Hepatocyte (in vitro differentiated cells): Measurements from ENCODE around the gene SYNDIG1L. TPM values are rescaled to one million over a fixed set of nuclear protein-coding genes. Genes with fewer than 3 reads are reported as not detected.

Source experiments
- DNase-seq: peaks from one replicate; pipeline ENCODE4 v3.0.0-alpha.2; 2016; ENCODE audit warnings: low spot score
- H2AFZ ChIP-seq: fragments of 200-600 bp; sonication (generic); 2 replicates; pipeline ENCODE4 v1.6.0; 2016; ENCODE audit warnings: antibody characterized with exemption, mild to moderate bottlenecking
- H3K27ac ChIP-seq: fragments of 200-600 bp; sonication (generic); 2 replicates; pipeline ENCODE4 v1.5.1; 2016; ENCODE audit warnings: mild to moderate bottlenecking
- H3K27me3 ChIP-seq: fragments of 200-600 bp; sonication (generic); 2 replicates; pipeline ENCODE4 v1.6.1; 2016
- H3K36me3 ChIP-seq: fragments of 200-600 bp; sonication (generic); replicated peaks from 2 replicates; pipeline ENCODE4 v1.5.1; 2016; ENCODE audit warnings: low read depth; ENCODE audit not compliant: insufficient read depth
- H3K4me1 ChIP-seq: fragments of 200-600 bp; sonication (generic); 2 replicates; pipeline ENCODE4 v1.5.1; 2016; ENCODE audit warnings: mild to moderate bottlenecking, moderate library complexity; ENCODE audit not compliant: insufficient read depth
- H3K4me2 ChIP-seq: fragments of 200-600 bp; sonication (generic); 2 replicates; pipeline ENCODE4 v1.6.0; 2016
- H3K4me3 ChIP-seq: fragments of 200-600 bp; sonication (generic); 2 replicates; pipeline ENCODE4 v1.5.1; 2016; ENCODE audit warnings: mild to moderate bottlenecking
- H3K79me2 ChIP-seq: fragments of 200-600 bp; sonication (generic); 2 replicates; pipeline ENCODE4 v1.6.0; 2017; ENCODE audit warnings: mild to moderate bottlenecking
- H3K9me2 ChIP-seq: fragments of 200-600 bp; sonication (generic); replicated peaks from 2 replicates; pipeline ENCODE4 v1.6.0; 2017; ENCODE audit warnings: mild to moderate bottlenecking; ENCODE audit not compliant: insufficient read depth
- H3K9me3 ChIP-seq: fragments of 200-600 bp; sonication (generic); 2 replicates; pipeline ENCODE4 v1.5.1; 2016; ENCODE audit warnings: low read depth, mild to moderate bottlenecking
- H4K20me1 ChIP-seq: fragments of 200-600 bp; sonication (generic); 2 replicates; pipeline ENCODE4 v1.6.0; 2016; ENCODE audit warnings: mild to moderate bottlenecking; ENCODE audit not compliant: insufficient read depth, poor library complexity, severe bottlenecking
- CTCF ChIP-seq: fragments of 200-600 bp; sonication (generic); IDR thresholded peaks from 2 replicates; pipeline ENCODE4 v1.5.1; 2016; ENCODE audit warnings: antibody characterized with exemption, mild to moderate bottlenecking; ENCODE audit not compliant: poor library complexity
- EZH2 ChIP-seq: fragments of 200-600 bp; sonication (generic); IDR thresholded peaks from 2 replicates; pipeline ENCODE4 v1.6.1; 2016; ENCODE audit warnings: antibody characterized with exemption, mild to moderate bottlenecking, borderline replicate concordance
- EZH2phosphoT487 ChIP-seq: fragments of 200-600 bp; sonication (generic); IDR thresholded peaks from one replicate; pipeline ENCODE4 v1.6.1; 2018; ENCODE audit warnings: antibody characterized with exemption, mild to moderate bottlenecking, low read depth, moderate library complexity; ENCODE audit not compliant: unreplicated experiment, severe bottlenecking
- WGBS: methylation state at CpG from one replicate; pipeline ENCODE4 v1.1.6; 2016; ENCODE audit warnings: low lambda C conversion rate; ENCODE audit errors: missing lambda C conversion rate; 5-methylcytosine and 5-hydroxymethylcytosine counted together
- polyA plus RNA-seq: library from polyadenylated mRNA; unstranded; fragments of >200 nt; fragmentation: Nextera tagmentation; extraction: Ambion mirVana; gene quantifications from 2 replicates; pipeline ENCODE4 v1.2.1, GENCODE V29; 2016
- total RNA-seq: library from RNA; depleted of rRNA; stranded (reverse); fragments of >200 nt; gene quantifications from 2 replicates; pipeline ENCODE4 v1.2.3, GENCODE V29; 2014

SYNDIG1L gene
- total and polyA plus RNA-seq, 2 experiments from 2014 or later: not detected

DNA sequence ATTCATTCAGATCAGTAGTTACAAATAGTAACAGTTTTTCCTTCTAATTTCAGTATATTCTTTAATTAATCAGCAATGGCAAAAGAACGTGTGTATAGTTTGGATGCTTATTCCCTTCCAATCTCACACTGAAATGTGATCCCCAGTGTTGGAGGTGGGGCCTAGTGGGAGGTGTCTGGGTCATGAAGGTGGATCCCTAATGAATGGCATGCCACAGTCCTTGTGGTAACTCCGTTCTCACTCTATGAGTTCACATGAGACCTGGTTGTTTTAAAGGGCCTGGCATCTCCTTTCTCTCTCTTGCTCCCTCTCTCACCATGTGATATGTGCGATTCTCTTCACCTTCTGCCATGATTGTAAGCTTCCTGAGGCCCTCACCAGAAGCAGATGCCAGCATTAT, 18.9 kb upstream of the SYNDIG1L start:
- Histone ChIP-seq H3K9me3 (no peaks in the 10 kb centered on the region), H3K27me3 (peaks cover 7% of the 10 kb centered on the region), H3K4me2 (no peak overlapping the region), H3K4me3 (no peak overlapping the region), H3K36me3 (no peaks in the 10 kb centered on the region), H3K79me2 (no peaks in the 10 kb centered on the region), H3K9me2 (no peaks in the 10 kb centered on the region), H3K4me1 (no peaks in the 10 kb centered on the region), H3K27ac (no peak overlapping the region), H2AFZ (no peak overlapping the region), H4K20me1 (no peaks in the 10 kb centered on the region)
- DNase-seq: no peak
- no peak for TF ChIP-seq CTCF
- no peak for TF ChIP-seq EZH2
- TF ChIP-seq EZH2phosphoT487: no peak
- 28% methylated on average over 3 of the region's 3 CpGs for whole genome bisulfite sequencing

- DNase-seq: no peak
- H3K36me3 ChIP-seq: no peaks in the 10 kb centered on the region
- TF ChIP-seq EZH2 (no peak), CTCF (no peak), EZH2phosphoT487 (no peak)
- H3K79me2 ChIP-seq: no peaks in the 10 kb centered on the region
- no peak overlapping the region for H3K27ac ChIP-seq
- no peaks in the 10 kb centered on the region for H4K20me1 ChIP-seq
- no peak overlapping the region for H2AFZ ChIP-seq
- H3K4me1 ChIP-seq: no peaks in the 10 kb centered on the region
- no peaks in the 10 kb centered on the region for H3K9me3 ChIP-seq
- H3K4me3 ChIP-seq: no peak overlapping the region
- no peak overlapping the region for H3K4me2 ChIP-seq
- no peaks in the 10 kb centered on the region for H3K9me2 ChIP-seq
- no peaks in the 10 kb centered on the region for H3K27me3 ChIP-seq
Measured at GRCh38 chr14:74442757-74443156, 16.7 kb upstream of the SYNDIG1L start.

GRCh38 chr14:74441113-74441512, 15.1 kb upstream of the SYNDIG1L start:
- WGBS: 66% methylated on average over 3 of the region's 3 CpGs
- H3K36me3 ChIP-seq: no peaks in the 10 kb centered on the region
- H4K20me1 ChIP-seq: no peaks in the 10 kb centered on the region
- H3K4me1 ChIP-seq: no peaks in the 10 kb centered on the region
- H3K27me3 ChIP-seq: no peaks in the 10 kb centered on the region
- no peaks in the 10 kb centered on the region for H3K9me3 ChIP-seq
- no peak overlapping the region for H2AFZ ChIP-seq
- H3K4me2 ChIP-seq: no peak overlapping the region
- no peak for DNase-seq
- H3K79me2 ChIP-seq: no peaks in the 10 kb centered on the region
- no peak overlapping the region for H3K27ac ChIP-seq
- no peaks in the 10 kb centered on the region for H3K9me2 ChIP-seq
- no peak overlapping the region for H3K4me3 ChIP-seq
- no peak for TF ChIP-seq EZH2phosphoT487
- no peak for TF ChIP-seq EZH2
- TF ChIP-seq CTCF: no peak

GRCh38 chr14:74438351-74438915, 12.4 kb upstream of the SYNDIG1L start:
- Histone ChIP-seq H3K4me3 (no peak overlapping the region), H3K79me2 (no peaks in the 10 kb centered on the region), H3K4me1 (no peaks in the 10 kb centered on the region), H3K27me3 (peaks cover 16% of the 10 kb centered on the region), H3K9me3 (no peaks in the 10 kb centered on the region), H3K4me2 (no peak overlapping the region), H3K27ac (no peak overlapping the region), H2AFZ (no peak overlapping the region), H4K20me1 (no peaks in the 10 kb centered on the region), H3K36me3 (no peaks in the 10 kb centered on the region), H3K9me2 (no peaks in the 10 kb centered on the region)
- no peak for TF ChIP-seq CTCF
- no peak for TF ChIP-seq EZH2phosphoT487
- no peak for TF ChIP-seq EZH2
- 57% methylated on average over 3 of the region's 3 CpGs for WGBS
- DNase-seq: no peak
